ENCODE data around the gene GLIS1.

DNA sequence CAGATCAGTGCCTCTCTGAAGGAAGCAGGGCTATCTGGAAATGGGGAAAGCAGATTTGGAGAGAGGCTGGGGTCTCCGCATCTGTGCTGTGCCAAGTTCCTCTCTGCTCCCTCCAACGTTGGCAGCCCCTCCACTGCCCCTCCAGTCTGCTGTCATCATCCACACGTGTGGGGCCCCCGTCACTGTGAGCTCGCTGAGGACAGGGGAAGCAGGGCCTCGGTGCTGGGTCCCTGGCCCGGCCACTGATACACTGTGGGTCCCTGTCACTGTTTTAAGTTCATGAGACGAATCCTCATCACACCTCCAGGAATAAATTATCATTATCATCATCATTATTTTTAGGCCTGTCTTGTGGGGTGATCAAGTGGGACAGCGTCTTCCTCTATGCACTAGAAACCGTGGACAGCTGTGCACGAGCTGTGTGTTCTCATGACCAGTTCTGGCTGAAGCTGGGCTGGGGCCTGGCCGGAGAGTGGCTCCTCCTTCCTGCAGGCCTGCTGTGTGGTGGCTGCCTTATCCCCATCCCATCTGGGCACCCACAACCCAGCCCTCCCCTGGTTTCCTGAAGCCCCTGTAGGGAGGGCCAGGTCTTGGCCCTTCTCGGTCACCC is 227.5 kb downstream of the GLIS1 start:
- TF ChIP-seq, protein P1, sequence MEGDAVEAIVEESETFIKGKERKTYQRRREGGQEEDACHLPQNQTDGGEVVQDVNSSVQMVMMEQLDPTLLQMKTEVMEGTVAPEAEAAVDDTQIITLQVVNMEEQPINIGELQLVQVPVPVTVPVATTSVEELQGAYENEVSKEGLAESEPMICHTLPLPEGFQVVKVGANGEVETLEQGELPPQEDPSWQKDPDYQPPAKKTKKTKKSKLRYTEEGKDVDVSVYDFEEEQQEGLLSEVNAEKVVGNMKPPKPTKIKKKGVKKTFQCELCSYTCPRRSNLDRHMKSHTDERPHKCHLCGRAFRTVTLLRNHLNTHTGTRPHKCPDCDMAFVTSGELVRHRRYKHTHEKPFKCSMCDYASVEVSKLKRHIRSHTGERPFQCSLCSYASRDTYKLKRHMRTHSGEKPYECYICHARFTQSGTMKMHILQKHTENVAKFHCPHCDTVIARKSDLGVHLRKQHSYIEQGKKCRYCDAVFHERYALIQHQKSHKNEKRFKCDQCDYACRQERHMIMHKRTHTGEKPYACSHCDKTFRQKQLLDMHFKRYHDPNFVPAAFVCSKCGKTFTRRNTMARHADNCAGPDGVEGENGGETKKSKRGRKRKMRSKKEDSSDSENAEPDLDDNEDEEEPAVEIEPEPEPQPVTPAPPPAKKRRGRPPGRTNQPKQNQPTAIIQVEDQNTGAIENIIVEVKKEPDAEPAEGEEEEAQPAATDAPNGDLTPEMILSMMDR (IDR thresholded peaks at IDR 0.05) = no peak
- TF ChIP-seq NR2C2 (CRISPR knock-in tag; IDR thresholded peaks at IDR 0.05) (no peak), TP53 (CRISPR knock-in tag; IDR thresholded peaks at IDR 0.05) (no peak), FOXK1 (CRISPR knock-in tag; IDR thresholded peaks at IDR 0.05) (no peak)
